Measurements from ENCODE around the gene NCKAP5.

- no peak for TF ChIP-seq EZH2 (IDR thresholded peaks at IDR 0.05; ENCODE audit: low read length, unreplicated experiment)
- TF ChIP-seq CTCF (conservative IDR thresholded peaks at IDR 0.05; ENCODE audit: low read depth, low read length): no peak
Measured at GRCh38 chr2:133167223-133167622, 401.0 kb downstream of the NCKAP5 start.

Measured in PC-3 (cell line).